ENCODE measurements around the gene HLA-DQB1.

- TF ChIP-seq ZNF274 (IDR thresholded peaks at IDR 0.05; ENCODE audit: low read depth, low read length), result no peak
- TF ChIP-seq YY1 (IDR thresholded peaks at IDR 0.05; ENCODE audit: insufficient read depth, insufficient read length), result no peak
These were observed 4.4 kb downstream of the HLA-DQB1 start for GRCh38 chr6:32662099-32662498.
